Mammary epithelial cell (primary cell): ENCODE results near the gene HDAC4.

Experiments
- EZH2 ChIP-seq: IDR thresholded peaks from 2 replicates; pipeline ENCODE4 v1.6.1; 2012; ENCODE audit warnings: low read length, inconsistent platforms, borderline replicate concordance
- TF ChIP-seq, protein P1 (sequence below), 2 donors: IDR thresholded peaks in 1 of 2; conservative IDR thresholded peaks in 1 of 2; 2 replicates each; pipeline ENCODE4 v1.5.1; 2011 to 2012; ENCODE audit warnings: inconsistent platforms in 2 of 2, low read length in 2 of 2, mild to moderate bottlenecking in 2 of 2, control low read depth in 1 of 2, low read depth in 1 of 2; ENCODE audit not compliant: insufficient read depth in 1 of 2; ENCODE audit errors: extremely low read depth in 1 of 2

DNA sequence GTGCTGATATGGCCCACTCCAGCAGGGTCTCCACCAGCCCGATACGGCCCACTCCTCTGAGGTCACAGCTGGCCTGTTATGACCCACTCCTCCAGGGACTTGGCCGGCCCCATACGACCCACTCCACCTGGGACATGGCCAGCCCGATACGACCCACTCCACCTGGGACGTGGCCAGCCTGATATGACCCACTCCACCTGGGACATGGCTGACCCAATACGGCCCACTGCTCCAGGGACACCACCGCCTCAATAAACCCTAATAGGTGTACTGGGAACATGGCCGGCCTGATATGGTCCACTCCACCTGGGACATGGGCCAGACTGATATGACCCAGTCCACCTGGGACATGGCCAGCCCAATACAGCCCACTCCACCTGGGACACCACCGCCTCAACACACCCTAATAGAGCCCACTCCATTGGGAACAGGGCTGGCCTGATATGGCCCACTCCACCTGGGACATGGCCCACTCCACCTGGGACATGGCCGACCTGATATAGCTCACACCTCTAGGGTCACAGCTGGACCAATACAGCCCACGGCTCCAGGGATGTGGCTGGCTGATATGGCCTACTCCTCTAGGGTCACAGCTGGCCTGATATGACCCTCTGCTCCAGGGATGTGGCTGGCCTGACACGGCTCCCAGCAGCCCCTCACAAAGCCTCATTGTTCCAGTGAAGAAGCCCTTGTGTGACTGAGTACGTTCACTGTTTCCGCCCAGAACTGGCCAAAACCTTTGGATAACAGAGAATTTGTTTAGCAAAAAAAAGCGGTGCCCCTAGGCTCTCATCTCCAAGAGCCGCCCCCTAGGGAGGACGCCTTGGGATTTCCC is 245.6 kb downstream of the HDAC4 start:
- TF ChIP-seq, protein P1, sequence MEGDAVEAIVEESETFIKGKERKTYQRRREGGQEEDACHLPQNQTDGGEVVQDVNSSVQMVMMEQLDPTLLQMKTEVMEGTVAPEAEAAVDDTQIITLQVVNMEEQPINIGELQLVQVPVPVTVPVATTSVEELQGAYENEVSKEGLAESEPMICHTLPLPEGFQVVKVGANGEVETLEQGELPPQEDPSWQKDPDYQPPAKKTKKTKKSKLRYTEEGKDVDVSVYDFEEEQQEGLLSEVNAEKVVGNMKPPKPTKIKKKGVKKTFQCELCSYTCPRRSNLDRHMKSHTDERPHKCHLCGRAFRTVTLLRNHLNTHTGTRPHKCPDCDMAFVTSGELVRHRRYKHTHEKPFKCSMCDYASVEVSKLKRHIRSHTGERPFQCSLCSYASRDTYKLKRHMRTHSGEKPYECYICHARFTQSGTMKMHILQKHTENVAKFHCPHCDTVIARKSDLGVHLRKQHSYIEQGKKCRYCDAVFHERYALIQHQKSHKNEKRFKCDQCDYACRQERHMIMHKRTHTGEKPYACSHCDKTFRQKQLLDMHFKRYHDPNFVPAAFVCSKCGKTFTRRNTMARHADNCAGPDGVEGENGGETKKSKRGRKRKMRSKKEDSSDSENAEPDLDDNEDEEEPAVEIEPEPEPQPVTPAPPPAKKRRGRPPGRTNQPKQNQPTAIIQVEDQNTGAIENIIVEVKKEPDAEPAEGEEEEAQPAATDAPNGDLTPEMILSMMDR (conservative IDR thresholded peaks at IDR 0.05 in 1 of 2, IDR thresholded peaks at IDR 0.05 in 1 of 2; ENCODE audit: extremely low read depth in 1 of 2, insufficient read depth in 1 of 2, low read depth in 1 of 2, low read length in 2 of 2): no peak
- no peak for TF ChIP-seq EZH2
